Esophagus squamous epithelium (tissue), 5 donors: Measurements from ENCODE around the gene ZNF600. TPM values are rescaled to one million over a fixed set of nuclear protein-coding genes. Genes with fewer than 3 reads are reported as not detected.
"Not testable (repeated sequence)": the region's sequence is repeated elsewhere in the genome, so short reads cannot be mapped to it uniquely, and the experiment has no call there.

Experiments
- DNase-seq: peaks from one replicate; lab custom pipeline; 2025; lab: John Stamatoyannopoulos, UW
- H3K27ac ChIP-seq, 4 donors: fragments of 200-600 bp; sonication (generic); one replicate each; pipeline ENCODE4 v1.5.1; 2016 to 2019; ENCODE audit warnings: mild to moderate bottlenecking in 1 of 4
- H3K27me3 ChIP-seq, 4 donors: fragments of 200-600 bp; sonication (generic); 1 replicate in 3 of 4; 2 replicates in 1 of 4; pipeline versions ENCODE4 v1.5.1 to v1.6.0; 2017 to 2021; ENCODE audit warnings: antibody characterized with exemption in 1 of 4
- H3K36me3 ChIP-seq, 3 donors: fragments of 200-600 bp; sonication (generic); one replicate each; pipeline ENCODE4 v1.5.1; 2016 to 2019
- H3K4me1 ChIP-seq, 3 donors: fragments of 200-600 bp; sonication (generic); one replicate each; pipeline ENCODE4 v1.5.1; 2017 to 2019
- H3K4me3 ChIP-seq, 4 donors: fragments of 200-600 bp; sonication (generic); 1 replicate in 3 of 4; 2 replicates in 1 of 4; pipeline ENCODE4 v1.5.1; 2016 to 2019; ENCODE audit warnings: mild to moderate bottlenecking in 2 of 4, moderate library complexity in 1 of 4
- H3K9me3 ChIP-seq, 3 donors: fragments of 200-600 bp; sonication (generic); one replicate each; pipeline ENCODE4 v1.5.1; 2016 to 2019
- CTCF ChIP-seq, 6 experiments: fragments of 450-650 bp in 4 of 6; fragments of 200-600 bp in 2 of 6; sonication (generic) in 2 of 6; IDR thresholded peaks; one replicate each; pipeline ENCODE4 v1.5.1; 2016 to 2019; ENCODE audit warnings: antibody characterized with exemption in 6 of 6, mild to moderate bottlenecking in 4 of 6, moderate library complexity in 4 of 6
- POLR2A ChIP-seq, 4 donors: fragments of 450-650 bp; IDR thresholded peaks; one replicate each; pipeline ENCODE4 v1.6.1; 2017; ENCODE audit warnings: antibody characterized with exemption in 4 of 4, mild to moderate bottlenecking in 4 of 4, moderate library complexity in 3 of 4
- WGBS, 2 donors: methylation state at CpG; one replicate each; pipeline ENCODE4 v1.1.5; 2018; 5-methylcytosine and 5-hydroxymethylcytosine counted together
- intact Hi-C: fragments of 100-400 bp; cut with DNase I; formaldehyde crosslinking; loops from one replicate; pipeline ENCODE4 v1.15.0; 2022
- total RNA-seq, 4 donors: library from RNA; depleted of rRNA; stranded (reverse); fragments of >200 nt; gene quantifications; one replicate each; pipeline ENCODE4 v1.1.0, GENCODE V29; 2016
- donor health status: DM: yes; HTN: yes; CAD: no.

Gene ZNF600
- total RNA-seq, 4 donors from 2014 or later, result 2.3 to 16.2 (median 4.6) TPM

- H3K9me3 ChIP-seq, result peaks cover 0 to 31% (median 14%) of the 10 kb centered on the region in 3 donors
- H3K27me3 ChIP-seq, result no peaks in the 10 kb centered on the region
- H3K27ac ChIP-seq, result no peak overlapping the region
- no peak for DNase-seq
- H3K36me3 ChIP-seq, result peaks cover 8 to 77% (median 11%) of the 10 kb centered on the region in 3 donors
- H3K4me3 ChIP-seq, result no peak overlapping the region
- TF ChIP-seq POLR2A (IDR thresholded peaks at IDR 0.05), result no peak
- no peak for TF ChIP-seq CTCF (IDR thresholded peaks at IDR 0.05)
- 65 to 73% methylated on average over 7 of the region's 7 CpGs for WGBS, 2 donors
- intact Hi-C loops, result no loop called here
- peaks cover 0 to 6% (median 0%) of the 10 kb centered on the region in 3 donors for H3K4me1 ChIP-seq
These were observed 64.3 kb downstream of the ZNF600 start for GRCh38 chr19:52722062-52723003.

- H3K4me1 ChIP-seq, H3K27ac ChIP-seq, DNase-seq, H3K27me3 ChIP-seq, intact Hi-C loops, H3K4me3 ChIP-seq: not testable (repeated sequence)
- no CpG with 5 or more reads among the region's 21 CpGs for WGBS, 2 donors
- Histone ChIP-seq H3K9me3 (peaks cover 0 to 24% (median 14%) of the 10 kb centered on the region in 3 donors), H3K36me3 (peaks cover 4 to 63% (median 8%) of the 10 kb centered on the region in 3 donors)
These were observed 66.0 kb downstream of the ZNF600 start for GRCh38 chr19:52720541-52720940.

- Histone ChIP-seq H3K4me1 (no peaks in the 10 kb centered on the region), H3K27ac (no peak overlapping the region), H3K9me3 (peaks cover 0 to 30% (median 14%) of the 10 kb centered on the region in 3 donors), H3K27me3 (no peaks in the 10 kb centered on the region), H3K4me3 (no peak overlapping the region), H3K36me3 (peaks cover 0 to 75% (median 8%) of the 10 kb centered on the region in 3 donors)
- intact Hi-C loops, result no loop called here
- no peak for DNase-seq
- TF ChIP-seq CTCF (IDR thresholded peaks at IDR 0.05) (no peak), POLR2A (IDR thresholded peaks at IDR 0.05) (no peak)
- 88 to 100% methylated on average over 1 of the region's 1 CpG for WGBS, 2 donors
These were observed 70.1 kb downstream of the ZNF600 start for GRCh38 chr19:52716522-52716921.

GRCh38 chr19:52715902-52716301, 70.7 kb downstream of the ZNF600 start:
- intact Hi-C loops, H3K4me3 ChIP-seq, DNase-seq, H3K27ac ChIP-seq, H3K4me1 ChIP-seq, H3K27me3 ChIP-seq: not testable (repeated sequence)
- WGBS, 2 donors, result 46 to 54% methylated on average over 4 of the region's 4 CpGs
- Histone ChIP-seq H3K36me3 (peaks cover 0 to 75% (median 6%) of the 10 kb centered on the region in 3 donors), H3K9me3 (peaks cover 0 to 28% (median 9%) of the 10 kb centered on the region in 3 donors)

GRCh38 chr19:52715330-52715729, 71.3 kb downstream of the ZNF600 start:
- H3K27me3 ChIP-seq, H3K4me1 ChIP-seq, H3K27ac ChIP-seq, H3K4me3 ChIP-seq, DNase-seq, intact Hi-C loops: not testable (repeated sequence)
- WGBS, 2 donors, result 72 to 83% methylated on average over 4 to 5 of the region's 5 CpGs
- H3K9me3 ChIP-seq, result peaks cover 0 to 25% (median 4%) of the 10 kb centered on the region in 3 donors
- peaks cover 0 to 75% (median 0%) of the 10 kb centered on the region in 3 donors for H3K36me3 ChIP-seq

Other genes with a start within 250 kb of the ZNF600 start
- 10 to 100 TPM in 1 of 4 donors, 1 to 10 TPM in 3; 5.2 to 13.7 (median 5.5) TPM for gene ZNF701, start 216.5 kb downstream of the ZNF600 start, total RNA-seq
- gene ZNF83, start 148.4 kb downstream of the ZNF600 start, total RNA-seq, result 10 to 100 TPM; 10.3 to 45.8 (median 15.8) TPM
- 1 to 10 TPM; 4.9 to 8.7 (median 7.9) TPM for gene ZNF611, start 51.7 kb downstream of the ZNF600 start, total RNA-seq
- gene ZNF28, start 34.8 kb upstream of the ZNF600 start, total RNA-seq, result 10 to 100 TPM in 2 of 4 donors, 1 to 10 TPM in 2; 4.0 to 11.8 (median 9.6) TPM
- gene ZNF468, start 70.8 kb upstream of the ZNF600 start, total RNA-seq, result 10 to 100 TPM in 3 of 4 donors, 1 to 10 TPM in 1; 9.1 to 15.1 (median 13.3) TPM
- 10 to 100 TPM in 1 of 4 donors, 1 to 10 TPM in 3; 2.3 to 10.5 (median 5.5) TPM for gene ZNF320, start 110.8 kb upstream of the ZNF600 start, total RNA-seq
- 1 to 10 TPM; 1.8 to 6.3 (median 4.1) TPM for gene ZNF888, start 136.6 kb upstream of the ZNF600 start, total RNA-seq
- 1 to 10 TPM in 3 of 4 donors, under 1 TPM in 1; 0.91 to 7.8 (median 6.2) TPM for gene ZNF816, start 176.1 kb upstream of the ZNF600 start, total RNA-seq
- not detected for gene ERVV-1, start 227.1 kb upstream of the ZNF600 start, total RNA-seq